Osteocyte (in vitro differentiated cells): ENCODE data around the gene LGALS7. TPM values are rescaled to one million over a fixed set of nuclear protein-coding genes. Genes with fewer than 3 reads are reported as not detected.
"Not testable (repeated sequence)": the region's sequence is repeated elsewhere in the genome, so short reads cannot be mapped to it uniquely, and the experiment has no call there.

Experiments
- DNase-seq: peaks from one replicate; pipeline ENCODE4 v3.0.0; 2021; ENCODE audit warnings: mixed read lengths; ENCODE audit not compliant: unreplicated experiment; ENCODE audit errors: extremely low spot score
- H3K27ac Mint-ChIP-seq: one replicate; pipeline ENCODE4 v1.8.0; 2021; ENCODE audit warnings: mild to moderate bottlenecking, mixed read lengths; ENCODE audit not compliant: unreplicated experiment
- H3K27me3 Mint-ChIP-seq: one replicate; pipeline ENCODE4 v1.8.0; 2021; ENCODE audit warnings: mixed read lengths; ENCODE audit not compliant: unreplicated experiment
- H3K36me3 Mint-ChIP-seq: one replicate; pipeline ENCODE4 v1.8.0; 2021; ENCODE audit warnings: mixed read lengths; ENCODE audit not compliant: unreplicated experiment
- H3K4me1 Mint-ChIP-seq: one replicate; pipeline ENCODE4 v1.8.0; 2021; ENCODE audit warnings: mixed read lengths; ENCODE audit not compliant: unreplicated experiment
- H3K4me3 Mint-ChIP-seq: one replicate; pipeline ENCODE4 v1.8.0; 2021; ENCODE audit warnings: mild to moderate bottlenecking, moderate library complexity, mixed read lengths; ENCODE audit not compliant: unreplicated experiment
- H3K9me3 Mint-ChIP-seq: one replicate; pipeline ENCODE4 v1.8.0; 2021; ENCODE audit warnings: mixed read lengths; ENCODE audit not compliant: unreplicated experiment
- CTCF ChIP-seq: fragments of 200-600 bp; sonication (generic); IDR thresholded peaks from 2 replicates; pipeline ENCODE4 v1.5.0; 2021; ENCODE audit warnings: antibody characterized with exemption, mild to moderate bottlenecking, moderate library complexity
- total RNA-seq: library from RNA; stranded (reverse); gene quantifications from 2 replicates; pipeline ENCODE4 v1.2.1, GENCODE V29; 2021

The LGALS7 gene
- total RNA-seq, 1 donor from 2014 or later = not detected

- no peaks in the 10 kb centered on the region for H3K36me3 Mint-ChIP-seq
Measured at GRCh38 chr19:38796154-38796553, 22.8 kb upstream of the LGALS7 start.

GRCh38 chr19:38795549-38795948, 22.2 kb upstream of the LGALS7 start:
- Mint-ChIP-seq H3K4me1 (peaks cover 10% of the 10 kb centered on the region), H3K9me3 (no peaks in the 10 kb centered on the region)
- no peak for DNase-seq

More at GRCh38 chr19:38796154-38796553, 22.8 kb upstream of the LGALS7 start:
- H3K27ac Mint-ChIP-seq = no peak overlapping the region
- no peak for TF ChIP-seq CTCF
- H3K4me3 Mint-ChIP-seq = no peak overlapping the region
- no peaks in the 10 kb centered on the region for H3K27me3 Mint-ChIP-seq
- DNase-seq = no peak
- H3K4me1 Mint-ChIP-seq = peaks cover 10% of the 10 kb centered on the region
- H3K9me3 Mint-ChIP-seq = no peaks in the 10 kb centered on the region

GRCh38 chr19:38793671-38794070, 20.4 kb upstream of the LGALS7 start:
- peaks cover 7% of the 10 kb centered on the region for H3K4me1 Mint-ChIP-seq
- no peak overlapping the region for H3K27ac Mint-ChIP-seq
- H3K27me3 Mint-ChIP-seq = no peaks in the 10 kb centered on the region
- TF ChIP-seq CTCF = no peak
- no peak for DNase-seq
- H3K36me3 Mint-ChIP-seq = no peaks in the 10 kb centered on the region
- H3K4me3 Mint-ChIP-seq = no peak overlapping the region
- no peaks in the 10 kb centered on the region for H3K9me3 Mint-ChIP-seq

More at GRCh38 chr19:38795549-38795948, 22.2 kb upstream of the LGALS7 start:
- TF ChIP-seq CTCF = no peak
- no peaks in the 10 kb centered on the region for H3K36me3 Mint-ChIP-seq
- no peak overlapping the region for H3K4me3 Mint-ChIP-seq
- H3K27ac Mint-ChIP-seq = no peak overlapping the region
- H3K27me3 Mint-ChIP-seq = no peaks in the 10 kb centered on the region

GRCh38 chr19:38793177-38793576, 19.9 kb upstream of the LGALS7 start:
- DNase-seq = no peak
- Mint-ChIP-seq H3K27me3 (no peaks in the 10 kb centered on the region), H3K9me3 (no peaks in the 10 kb centered on the region), H3K4me3 (no peak overlapping the region), H3K27ac (peak overlapping the region; percentile 50), H3K36me3 (no peaks in the 10 kb centered on the region), H3K4me1 (peaks cover 7% of the 10 kb centered on the region)
- no peak for TF ChIP-seq CTCF

- no peak for TF ChIP-seq CTCF
- no peak for DNase-seq
- Mint-ChIP-seq H3K4me1 (peaks cover 7% of the 10 kb centered on the region), H3K27me3 (no peaks in the 10 kb centered on the region), H3K4me3 (no peak overlapping the region), H3K36me3 (no peaks in the 10 kb centered on the region), H3K9me3 (no peaks in the 10 kb centered on the region), H3K27ac (peak overlapping the region; percentile 50)
Measured at GRCh38 chr19:38792250-38793111, 19.2 kb upstream of the LGALS7 start.

- H3K4me1 Mint-ChIP-seq, H3K9me3 Mint-ChIP-seq, DNase-seq, H3K27me3 Mint-ChIP-seq, H3K4me3 Mint-ChIP-seq, H3K36me3 Mint-ChIP-seq, H3K27ac Mint-ChIP-seq: not testable (repeated sequence)
Measured at GRCh38 chr19:38791451-38792064, 18.2 kb upstream of the LGALS7 start.

GRCh38 chr19:38790507-38791403, 17.4 kb upstream of the LGALS7 start:
- not testable (repeated sequence) for H3K4me3 Mint-ChIP-seq, H3K4me1 Mint-ChIP-seq, H3K36me3 Mint-ChIP-seq, H3K27me3 Mint-ChIP-seq, H3K27ac Mint-ChIP-seq, DNase-seq, H3K9me3 Mint-ChIP-seq
